GM08714 (cell line): ENCODE measurements around the gene THRB.

Source experiments
- H3K4me3 ChIP-seq: fragments of 200-500 bp; sonication (Bioruptor generic); 2 replicates; pipeline ENCODE4 v1.5.1; 2014; ENCODE audit warnings: mild to moderate bottlenecking, low read length, inconsistent platforms
- ZNF274 ChIP-seq: IDR thresholded peaks from 2 replicates; pipeline ENCODE4 v1.6.1; 2012; ENCODE audit warnings: mild to moderate bottlenecking, low read depth, low read length

The THRB gene

GRCh38 chr3:24464389-24464788 is 30.3 kb downstream of the THRB start:
- no peak overlapping the region for H3K4me3 ChIP-seq
- TF ChIP-seq ZNF274, result no peak

GRCh38 chr3:24462737-24463136 is 31.9 kb downstream of the THRB start:
- no peak for TF ChIP-seq ZNF274
- no peak overlapping the region for H3K4me3 ChIP-seq

GRCh38 chr3:24460974-24461373 is 33.7 kb downstream of the THRB start:
- no peak for TF ChIP-seq ZNF274

GRCh38 chr3:24457719-24458118 is 36.9 kb downstream of the THRB start:
- no peak for TF ChIP-seq ZNF274
- no peak overlapping the region for H3K4me3 ChIP-seq

More at GRCh38 chr3:24460974-24461373, 33.7 kb downstream of the THRB start:
- H3K4me3 ChIP-seq, result no peak overlapping the region

- H3K4me3 ChIP-seq, result no peak overlapping the region
- TF ChIP-seq ZNF274, result no peak
Observed at GRCh38 chr3:24454856-24455255, 39.8 kb downstream of the THRB start.

GRCh38 chr3:24454393-24454792 is 40.3 kb downstream of the THRB start:
- H3K4me3 ChIP-seq, result no peak overlapping the region
- no peak for TF ChIP-seq ZNF274

- no peak overlapping the region for H3K4me3 ChIP-seq
- no peak for TF ChIP-seq ZNF274
Observed at GRCh38 chr3:24451461-24452099, 43.1 kb downstream of the THRB start.

GRCh38 chr3:24450160-24450907 is 44.3 kb downstream of the THRB start:
- no peak for TF ChIP-seq ZNF274
- no peak overlapping the region for H3K4me3 ChIP-seq

- no peak for TF ChIP-seq ZNF274
- H3K4me3 ChIP-seq, result no peak overlapping the region
Observed at GRCh38 chr3:24447836-24448235, 46.8 kb downstream of the THRB start.

- no peak overlapping the region for H3K4me3 ChIP-seq
- TF ChIP-seq ZNF274, result no peak
Observed at GRCh38 chr3:24446032-24446431, 48.6 kb downstream of the THRB start.

GRCh38 chr3:24443476-24443875 is 51.2 kb downstream of the THRB start:
- H3K4me3 ChIP-seq, result no peak overlapping the region
- TF ChIP-seq ZNF274, result no peak

GRCh38 chr3:24440760-24441464 is 53.7 kb downstream of the THRB start:
- H3K4me3 ChIP-seq, result no peak overlapping the region
- TF ChIP-seq ZNF274, result no peak

- TF ChIP-seq ZNF274, result no peak
Observed at GRCh38 chr3:24439021-24439420, 55.6 kb downstream of the THRB start.

GRCh38 chr3:24437326-24437725 is 57.3 kb downstream of the THRB start:
- TF ChIP-seq ZNF274, result no peak

More at GRCh38 chr3:24439021-24439420, 55.6 kb downstream of the THRB start:
- no peak overlapping the region for H3K4me3 ChIP-seq

GRCh38 chr3:24435584-24435983 is 59.1 kb downstream of the THRB start:
- TF ChIP-seq ZNF274, result no peak
- H3K4me3 ChIP-seq, result no peak overlapping the region

More at GRCh38 chr3:24437326-24437725, 57.3 kb downstream of the THRB start:
- no peak overlapping the region for H3K4me3 ChIP-seq
